Suprapubic skin (tissue), 4 donors: ENCODE results near the gene SMDT1.

Source experiments
- POLR2A ChIP-seq, 2 donors: fragments of 450-650 bp; IDR thresholded peaks; one replicate each; pipeline ENCODE4 v1.6.1; 2017; ENCODE audit warnings: antibody characterized with exemption in 2 of 2, mild to moderate bottlenecking in 2 of 2, moderate library complexity in 2 of 2
- POLR2AphosphoS5 ChIP-seq, 3 donors: sonication (generic); formaldehyde crosslinking; IDR thresholded peaks; one replicate each; pipeline ENCODE4 v1.6.1; 2017; ENCODE audit warnings: antibody characterized with exemption in 3 of 3

GRCh38 chr22:42116848-42117424 is 37.4 kb downstream of the SMDT1 start:
- TF ChIP-seq POLR2A (IDR thresholded peaks at IDR 0.05) (no peak), POLR2AphosphoS5 (IDR thresholded peaks at IDR 0.05) (no peak)
